T-helper 9 cell (primary cell): ENCODE measurements around the gene EFEMP2.

Experiments
- DNase-seq: peaks from one replicate; pipeline ENCODE4 v3.0.0-alpha.2; 2020
- total RNA-seq, 2 donors: gene quantifications; one replicate each; lab custom pipeline; 2026; lab: John Stamatoyannopoulos, UW

EFEMP2 gene
- 1.7 to 5.1 reads per million in 2 donors for total RNA-seq

DNA sequence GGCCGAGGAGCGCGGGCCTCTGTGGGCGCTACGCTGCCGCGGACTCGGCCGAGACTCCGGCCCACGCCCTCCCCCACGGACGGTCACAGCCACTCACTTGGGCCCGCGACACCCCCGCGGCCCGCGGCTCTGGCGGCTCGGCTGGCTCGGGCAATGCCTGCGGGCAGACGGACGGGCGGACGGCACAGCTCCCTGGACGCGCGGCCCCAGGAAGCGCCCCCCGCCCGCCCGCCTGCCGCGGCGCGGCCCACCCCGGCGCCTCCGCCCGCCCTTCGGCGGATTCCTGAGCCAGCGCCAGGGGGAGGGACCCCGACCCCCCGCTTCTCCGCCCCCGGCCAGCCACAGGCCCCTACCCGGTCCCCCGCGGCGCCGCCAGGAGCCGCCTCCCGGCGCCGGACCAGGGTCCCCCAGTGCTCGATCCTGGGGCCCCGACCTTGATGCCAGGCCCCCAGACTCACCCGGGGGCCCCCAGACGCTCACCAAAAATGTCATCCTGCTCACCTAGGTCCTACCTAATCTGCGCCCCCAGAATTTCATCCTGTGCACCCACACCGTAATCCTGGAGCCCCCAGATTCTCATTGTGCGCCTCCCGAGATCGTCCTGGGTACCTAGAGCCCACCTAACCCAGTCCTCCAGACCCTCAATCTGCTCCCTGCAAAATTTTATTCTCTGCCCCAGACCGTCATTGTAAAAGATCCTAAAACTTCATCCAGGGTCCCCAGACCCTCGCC lies at the start of gene EFEMP2:
EFEMP2 (minus strand) TSS at position 215 of the 732 bp plus-strand sequence. CDS start 446 bp downstream, outside the sequence.
- DNase-seq: no peak

DNA sequence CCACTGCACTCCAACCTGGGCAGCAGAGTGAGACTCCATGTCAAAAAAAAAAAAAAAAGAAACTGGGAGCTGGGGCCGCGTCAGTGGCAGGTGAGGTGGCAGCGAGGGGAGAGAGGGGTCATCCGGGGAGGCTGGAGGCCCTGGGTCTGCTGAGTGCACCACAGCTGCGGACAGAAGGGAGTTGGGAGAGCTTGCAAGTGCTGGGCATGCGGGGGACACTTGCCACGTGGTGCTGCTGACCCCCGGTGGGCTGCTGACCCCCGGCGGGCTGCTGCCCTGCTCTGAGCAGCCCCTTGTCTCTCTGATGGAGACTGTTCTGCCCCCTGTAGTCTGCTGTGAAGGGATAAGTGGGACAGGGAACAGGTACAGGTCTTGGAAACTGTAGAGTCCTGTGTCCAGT lies 49.3 kb upstream of the EFEMP2 start:
- DNase-seq: no peak

DNA sequence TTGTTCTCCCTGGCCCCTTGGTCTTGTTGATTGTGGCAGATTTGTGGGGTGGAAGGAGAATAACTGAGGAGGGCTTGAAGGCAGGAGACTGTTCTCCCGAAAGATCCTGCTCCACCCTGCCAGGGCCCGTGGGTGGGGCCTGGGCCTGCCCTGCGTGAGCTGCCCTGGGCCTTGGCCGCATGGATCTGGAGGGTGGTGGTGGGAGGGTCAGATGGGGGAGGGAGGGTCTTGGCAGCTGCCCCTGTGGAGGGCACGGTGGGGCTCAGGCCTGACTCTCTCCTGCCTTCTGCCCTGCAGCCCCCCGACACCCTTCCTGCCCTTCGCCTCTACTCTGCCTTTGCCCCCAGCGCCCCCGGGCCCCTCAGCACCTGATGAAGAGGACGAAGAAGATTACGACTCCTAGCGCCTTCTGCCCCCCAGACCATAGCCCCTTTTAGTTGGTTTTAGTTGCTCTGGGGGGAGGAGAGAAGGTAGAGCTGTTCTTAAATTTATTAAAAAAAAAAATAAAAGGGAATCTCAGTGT lies 48.5 kb upstream of the EFEMP2 start:
- DNase-seq: no peak

DNA sequence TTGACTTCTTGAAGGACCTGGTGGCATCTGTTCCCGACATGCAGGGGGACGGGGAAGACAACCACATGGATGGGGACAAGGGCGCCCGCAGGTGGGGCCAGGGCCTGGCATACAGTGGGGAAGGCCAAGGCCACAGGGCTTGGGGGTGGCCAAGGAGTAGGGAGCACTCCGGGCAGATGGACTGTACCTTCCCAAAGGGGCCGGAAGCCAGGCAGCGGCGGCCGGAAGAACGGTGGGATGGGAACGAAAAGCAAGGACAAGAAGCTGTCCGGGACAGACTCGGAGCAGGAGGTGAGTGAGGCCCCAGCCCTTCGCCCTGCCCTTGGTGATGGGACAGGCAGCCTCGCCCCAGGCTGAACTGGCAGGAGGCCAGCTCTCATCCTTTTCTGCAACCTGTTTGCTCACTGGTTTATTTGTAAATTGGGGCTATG lies 47.8 kb upstream of the EFEMP2 start:
- no peak for DNase-seq

DNA sequence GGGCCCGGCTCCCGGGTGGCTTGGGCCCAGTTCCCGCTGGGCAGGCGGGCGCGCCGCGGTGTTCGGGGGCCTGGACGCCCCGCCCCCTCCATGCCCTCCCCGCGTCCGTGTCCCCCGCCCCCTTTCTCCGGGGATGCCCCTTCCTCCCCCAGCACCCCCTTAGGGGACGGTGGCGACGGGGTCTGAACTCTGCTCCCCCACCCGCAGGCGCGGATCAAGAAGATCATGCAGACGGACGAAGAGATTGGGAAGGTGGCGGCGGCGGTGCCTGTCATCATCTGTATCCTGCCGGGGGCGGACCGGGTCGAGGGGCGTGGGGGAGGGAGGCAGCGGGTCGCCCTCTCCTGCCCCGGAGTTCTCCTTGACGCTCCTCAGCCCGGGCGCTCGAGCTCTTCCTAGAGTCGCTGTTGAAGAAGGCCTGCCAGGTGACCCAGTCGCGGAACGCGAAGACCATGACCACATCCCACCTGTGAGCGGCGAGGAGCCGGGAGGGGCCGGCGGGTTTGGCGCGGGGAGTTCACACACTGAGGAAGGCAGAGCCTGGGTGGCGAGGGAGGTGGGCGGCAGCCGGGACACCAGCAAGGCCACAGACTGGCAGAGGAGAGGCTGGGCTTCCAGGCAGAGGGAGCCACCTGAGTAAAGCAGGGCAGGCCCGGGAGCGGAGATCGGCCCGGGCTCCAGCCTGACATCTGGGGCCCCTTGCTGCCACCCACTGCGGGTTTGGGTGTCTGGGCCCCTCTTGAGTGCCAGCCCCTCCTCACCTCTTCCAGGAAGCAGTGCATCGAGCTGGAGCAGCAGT lies 47.2 kb upstream of the EFEMP2 start:
- DNase-seq: peak; percentile 58

- DNase-seq: peak; percentile 100
Measured at GRCh38 chr11:65919141-65919572, 46.6 kb upstream of the EFEMP2 start, which contains the start of gene DRAP1. TSS of gene DRAP1 (plus strand) at chr11:65919426. CDS start at chr11:65919502, 76 bp downstream.

DNA sequence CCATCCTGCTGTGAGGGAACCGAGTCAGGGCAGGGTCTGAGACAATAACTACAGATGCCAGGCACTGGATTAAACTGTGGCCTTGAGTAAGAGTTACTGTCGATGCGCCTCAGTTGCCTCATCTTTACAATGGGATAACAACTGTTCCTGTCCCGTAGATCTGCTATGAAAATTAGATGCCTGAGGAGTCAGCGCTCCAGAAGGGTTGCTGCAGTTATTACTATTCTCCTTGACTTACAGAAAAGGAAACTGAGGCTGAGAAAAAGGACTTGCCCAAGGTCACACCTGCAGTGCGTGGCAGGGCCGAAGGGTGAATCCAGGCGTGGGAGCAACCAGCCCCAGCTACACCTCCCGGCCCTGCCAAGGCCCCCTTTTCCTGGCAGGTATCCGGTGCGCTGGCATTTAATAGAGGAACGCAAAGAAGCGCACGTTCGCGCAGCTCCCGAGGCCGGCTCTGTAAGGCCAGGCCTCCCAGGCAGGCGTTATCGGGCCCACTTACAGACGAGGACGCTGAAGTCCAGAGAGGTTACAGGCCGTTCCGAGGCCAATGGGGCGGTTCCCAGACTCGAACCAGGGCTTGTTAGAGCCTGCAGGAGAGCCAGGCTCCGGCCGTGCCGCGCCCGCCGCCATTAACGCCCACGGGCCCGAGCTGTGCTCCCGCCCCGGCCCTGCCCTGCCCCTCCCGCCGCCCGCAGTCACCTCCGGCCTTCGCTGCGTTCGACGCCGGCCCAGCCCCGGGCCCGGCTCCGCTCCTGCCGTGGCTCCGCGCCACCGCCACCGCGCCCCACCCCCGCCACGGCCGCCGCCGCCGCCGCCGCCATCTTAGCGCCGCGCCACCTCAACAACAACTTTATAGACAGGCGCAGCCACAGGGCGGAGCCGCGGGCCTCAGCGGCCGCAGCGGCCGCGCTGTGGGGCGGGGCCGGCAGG lies 45.9 kb upstream of the EFEMP2 start, which contains the start of gene C11orf68:
C11orf68 (minus strand) TSS at position 852 of the 930 bp plus-strand sequence; CDS start at position 821, 31 bp downstream.
- no peak for DNase-seq

GRCh38 chr11:65917434-65918210 lies 45.0 kb upstream of the EFEMP2 start:
- DNase-seq: no peak

DNA sequence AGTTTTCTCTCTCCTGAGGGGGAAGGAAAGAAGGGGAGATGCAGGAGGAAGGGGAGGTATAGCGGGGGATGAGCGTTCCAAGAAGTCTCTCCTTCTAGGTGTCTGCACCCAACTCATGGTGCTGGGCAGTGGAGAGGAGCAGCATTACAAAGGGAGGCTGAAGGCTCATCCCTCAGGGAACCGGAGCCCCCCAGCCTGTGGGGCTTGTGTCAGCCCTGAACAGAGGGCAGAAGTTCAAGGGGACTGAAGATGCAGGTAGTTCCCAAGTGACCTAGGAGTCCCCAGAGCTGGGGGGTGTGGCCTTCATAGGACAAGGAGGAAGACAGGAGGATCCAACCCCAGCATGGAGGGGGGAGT lies 44.5 kb upstream of the EFEMP2 start:
- no peak for DNase-seq

- DNase-seq: no peak
Measured at GRCh38 chr11:65916391-65916790, 43.8 kb upstream of the EFEMP2 start.

DNA sequence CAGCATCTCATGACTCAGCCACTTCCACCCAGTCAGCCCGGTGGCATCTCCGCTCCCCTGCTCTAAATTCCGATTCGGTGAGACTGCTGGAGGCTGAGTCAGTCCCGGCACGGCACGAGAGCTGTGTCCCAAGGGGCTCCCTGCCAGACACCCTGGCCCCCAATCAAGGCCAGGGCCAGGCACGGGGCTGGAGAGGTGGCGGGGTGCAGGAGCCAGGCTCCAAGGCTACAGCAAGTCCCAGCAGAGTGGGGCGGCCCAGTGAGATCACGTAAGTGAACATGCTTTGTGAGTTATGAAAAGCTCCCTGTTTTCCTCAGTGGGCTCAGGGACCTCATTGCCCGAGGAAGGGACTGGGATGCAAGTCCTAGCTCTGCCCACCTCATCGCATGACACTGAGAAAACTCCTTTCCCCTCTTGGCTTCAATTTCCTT lies 43.2 kb upstream of the EFEMP2 start:
- no peak for DNase-seq

DNA sequence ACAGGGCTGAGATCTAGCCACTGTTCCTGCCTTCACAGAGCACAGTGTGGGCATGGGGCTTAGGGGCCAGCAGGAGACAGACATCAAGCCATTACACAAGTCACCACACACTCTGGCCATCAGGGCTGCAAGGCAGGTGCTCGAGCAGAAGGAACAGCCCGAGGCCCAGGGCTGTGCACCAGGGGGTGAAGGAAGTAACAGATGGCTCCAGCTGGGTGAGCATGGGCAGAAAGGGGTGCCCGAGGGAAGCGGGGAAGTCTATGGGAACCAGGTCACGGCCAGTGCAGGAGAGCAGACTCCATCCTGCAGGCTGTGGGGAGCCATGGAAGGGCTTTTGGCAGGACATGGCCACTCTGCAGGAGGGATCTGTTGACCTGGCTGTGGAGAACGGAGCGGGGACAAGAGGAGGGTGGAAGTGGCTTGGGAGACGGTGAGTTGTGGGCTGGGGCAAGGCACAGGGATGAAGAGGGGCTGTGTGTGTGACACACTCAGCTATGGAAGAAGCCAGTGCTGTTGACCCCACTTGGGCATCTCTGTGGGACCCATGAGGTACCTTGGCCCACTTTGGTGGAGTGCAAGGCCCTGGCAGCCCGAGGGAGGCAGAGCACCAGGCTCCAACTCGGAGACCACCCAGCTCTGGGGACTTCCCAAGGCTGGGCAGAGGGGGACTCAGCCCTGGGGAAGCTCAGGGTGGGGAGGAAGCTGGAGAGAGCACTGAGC lies 42.7 kb upstream of the EFEMP2 start:
- no peak for DNase-seq

- DNase-seq: no peak
Measured at GRCh38 chr11:65912845-65913244, 40.2 kb upstream of the EFEMP2 start.

DNA sequence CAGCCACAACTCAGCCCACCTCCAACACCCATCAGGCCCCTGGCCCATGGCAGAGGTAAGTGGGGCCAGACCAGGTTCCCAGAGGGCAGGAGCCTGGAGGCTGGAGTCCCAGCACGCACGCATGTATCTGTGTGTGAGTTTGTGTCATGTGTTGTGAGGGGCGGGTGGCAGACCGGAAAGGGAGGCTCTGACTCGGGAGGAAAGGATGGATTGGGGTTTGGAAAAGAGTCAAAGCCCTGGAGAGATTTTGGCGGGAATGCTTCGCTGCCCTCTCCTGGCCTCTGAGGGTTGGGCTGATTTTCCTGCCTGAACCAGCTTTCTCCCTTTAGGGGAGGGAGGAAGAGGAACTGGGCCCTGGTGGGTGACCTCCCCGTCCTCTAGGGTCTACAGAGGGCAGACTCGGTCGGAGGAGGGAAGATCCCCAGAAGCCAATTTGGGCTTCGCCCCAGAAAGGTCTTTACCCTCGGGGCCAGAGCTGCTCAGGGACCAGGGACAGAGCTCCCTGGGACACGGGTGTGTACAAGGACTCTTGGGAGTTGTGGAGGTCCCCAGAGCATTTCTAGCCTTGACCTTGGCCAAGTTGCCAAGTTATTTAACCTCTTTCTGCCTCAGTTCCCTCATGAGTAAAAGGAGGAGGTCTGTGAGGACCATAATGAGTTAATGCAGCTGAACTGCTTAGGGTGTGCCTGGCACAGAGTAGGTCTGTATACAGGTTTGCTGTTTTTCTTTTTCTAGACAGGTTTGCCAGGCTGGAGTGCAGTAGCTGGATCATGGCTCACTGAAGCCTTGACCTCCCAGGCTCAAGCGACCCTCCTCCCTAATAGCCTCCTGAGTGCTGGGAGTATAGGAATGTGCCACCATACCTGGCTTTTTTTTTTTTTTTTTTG lies 39.3 kb upstream of the EFEMP2 start:
- no peak for DNase-seq

DNA sequence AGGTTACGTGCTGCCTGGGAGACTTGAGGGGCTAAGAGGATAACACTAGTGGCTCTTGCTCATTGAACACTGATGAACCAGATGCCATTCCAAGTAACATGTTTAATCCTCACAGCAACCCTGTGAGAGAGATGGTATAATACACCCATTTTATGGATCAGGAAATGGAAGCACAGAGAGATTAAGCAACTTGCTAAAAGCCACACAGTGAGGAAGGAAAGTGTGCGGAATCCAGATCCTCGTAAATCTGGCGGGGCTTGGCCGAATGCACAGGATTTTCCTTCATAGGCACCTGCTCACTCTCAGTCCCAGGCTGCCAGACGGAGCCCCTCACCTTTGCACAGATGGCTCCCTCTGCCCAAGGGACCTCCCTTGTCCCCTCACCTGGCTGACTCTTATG lies 35.3 kb upstream of the EFEMP2 start:
- no peak for DNase-seq

DNA sequence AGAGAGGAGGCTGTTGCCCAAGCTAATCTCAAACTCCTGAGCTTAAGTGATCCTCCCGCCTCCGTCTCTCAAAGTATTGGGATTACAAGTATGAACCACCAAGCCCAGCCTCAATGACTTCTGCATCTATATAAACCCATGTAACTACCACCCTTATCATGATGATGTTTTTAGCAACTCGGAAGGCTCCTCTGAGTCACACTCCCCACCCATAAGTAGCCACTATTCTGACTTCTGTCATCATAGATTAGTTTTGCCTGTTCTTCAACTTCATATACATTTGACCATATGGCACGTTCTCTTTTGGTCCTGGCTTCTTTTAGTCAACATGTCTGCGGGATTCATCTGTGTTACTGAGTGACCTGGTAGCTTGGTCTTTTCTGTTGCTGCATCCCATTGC lies 34.0 kb upstream of the EFEMP2 start:
- DNase-seq: no peak

DNA sequence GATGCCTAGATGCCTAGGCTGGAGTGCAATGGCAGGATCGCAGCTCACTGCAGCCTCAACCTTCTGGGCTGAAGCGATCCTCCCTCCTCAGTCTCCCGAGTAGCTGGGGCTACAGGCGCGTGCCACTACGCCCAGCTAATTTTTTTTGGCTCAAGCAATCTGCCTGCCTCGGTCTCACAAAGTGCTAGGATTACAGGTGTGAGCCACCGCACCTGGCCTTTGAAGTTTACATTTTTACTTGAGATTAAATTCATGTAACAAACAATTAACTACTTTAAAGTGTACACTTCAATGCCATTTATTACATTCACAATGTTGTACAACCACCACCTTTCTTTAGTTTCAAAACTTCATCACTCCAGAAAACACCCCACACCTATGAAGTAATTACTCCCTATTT lies 31.1 kb upstream of the EFEMP2 start:
- no peak for DNase-seq

- DNase-seq: no peak
Measured at GRCh38 chr11:65903068-65903481, 30.5 kb upstream of the EFEMP2 start.

DNA sequence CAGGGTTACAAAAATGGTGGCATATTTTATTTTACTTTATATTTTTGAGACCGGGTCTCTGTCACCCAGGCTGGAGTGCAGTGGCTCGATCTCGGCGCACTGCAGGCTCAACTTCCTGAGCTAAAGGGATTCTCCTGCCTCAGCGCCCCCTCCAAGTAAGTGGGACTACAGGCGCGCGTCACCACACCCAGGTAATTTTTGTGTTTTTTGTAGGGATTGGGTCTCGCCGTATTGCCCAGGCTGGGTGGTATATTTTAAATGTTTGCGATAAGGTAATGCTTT lies 28.2 kb upstream of the EFEMP2 start:
- DNase-seq: no peak
